ENCODE measurements around the gene KCTD8.

The KCTD8 gene

GRCh38 chr4:44162538-44163270 is 285.9 kb downstream of the KCTD8 start:
- DNase-seq (ENCODE audit: low read depth in 2 of 2) = no peak

GRCh38 chr4:44161756-44162155 is 286.9 kb downstream of the KCTD8 start:
- DNase-seq (ENCODE audit: low read depth in 2 of 2) = no peak

GRCh38 chr4:44160776-44161367 is 287.7 kb downstream of the KCTD8 start:
- no peak for DNase-seq (ENCODE audit: low read depth in 2 of 2)

GRCh38 chr4:44159991-44160390 is 288.6 kb downstream of the KCTD8 start:
- no peak for DNase-seq (ENCODE audit: low read depth in 2 of 2)

GRCh38 chr4:44157611-44158277 is 290.9 kb downstream of the KCTD8 start:
- no peak for DNase-seq (ENCODE audit: low read depth in 2 of 2)

- no peak for DNase-seq (ENCODE audit: low read depth in 2 of 2)
Observed at GRCh38 chr4:44150091-44150576, 298.5 kb downstream of the KCTD8 start.

- DNase-seq (ENCODE audit: low read depth in 2 of 2) = no peak
Observed at GRCh38 chr4:44149282-44149681, 299.3 kb downstream of the KCTD8 start.

GRCh38 chr4:44147571-44148075 is 301.0 kb downstream of the KCTD8 start:
- no peak for DNase-seq (ENCODE audit: low read depth in 2 of 2)

GRCh38 chr4:44146516-44146915 is 302.1 kb downstream of the KCTD8 start:
- DNase-seq (ENCODE audit: low read depth in 2 of 2) = no peak

- no peak for DNase-seq (ENCODE audit: low read depth in 2 of 2)
Observed at GRCh38 chr4:44145868-44146267, 302.7 kb downstream of the KCTD8 start.

GRCh38 chr4:44132526-44132925 is 316.1 kb downstream of the KCTD8 start:
- DNase-seq (ENCODE audit: low read depth in 2 of 2) = no peak

All from stimulated activated CD8-positive, alpha-beta memory T cell treated with anti-CD3 and anti-CD28 coated beads, Interleukin-2, amount 100 ng/mL, for 48 hours (primary cell).